Karpas-422 (cell line): Measurements from ENCODE around the gene NT5C3B. TPM values are rescaled to one million over a fixed set of nuclear protein-coding genes. Genes with fewer than 3 reads are reported as not detected.
A peak's percentile ranks its signal among the peaks of the same experiment; 100 is the strongest.

Source experiments
- DNase-seq: peaks from one replicate; pipeline ENCODE4 v3.0.0-alpha.2; 2015
- H2AFZ ChIP-seq: fragments of 200-600 bp; sonication (generic); 2 replicates; pipeline ENCODE4 v1.6.1; 2014; ENCODE audit warnings: antibody characterized with exemption, low read length, mixed read lengths
- H3K27ac ChIP-seq: fragments of 200-600 bp; sonication (generic); 2 replicates; pipeline ENCODE4 v1.5.1; 2014; ENCODE audit warnings: mild to moderate bottlenecking, low read length, moderate library complexity
- H3K27me3 ChIP-seq: fragments of 200-600 bp; sonication (generic); 2 replicates; pipeline ENCODE4 v1.6.1; 2014; ENCODE audit warnings: low read length, mixed read lengths
- H3K36me3 ChIP-seq: fragments of 200-600 bp; sonication (generic); 2 replicates; pipeline ENCODE4 v1.6.1; 2014; ENCODE audit warnings: low read length, mixed read lengths; ENCODE audit not compliant: insufficient read depth
- H3K4me1 ChIP-seq: fragments of 200-600 bp; sonication (generic); 2 replicates; pipeline ENCODE4 v1.6.1; 2014; ENCODE audit warnings: mild to moderate bottlenecking, low read length, mixed read lengths
- H3K4me2 ChIP-seq: fragments of 200-600 bp; sonication (generic); 2 replicates; pipeline ENCODE4 v1.6.1; 2014; ENCODE audit warnings: low read length, low read depth, mild to moderate bottlenecking; ENCODE audit not compliant: poor library complexity, severe bottlenecking
- H3K4me3 ChIP-seq: fragments of 200-600 bp; sonication (generic); 2 replicates; pipeline ENCODE4 v1.5.1; 2014; ENCODE audit warnings: mild to moderate bottlenecking, antibody characterized with exemption, low read length, mixed read lengths
- H3K79me2 ChIP-seq: fragments of 200-600 bp; sonication (generic); 2 replicates; pipeline ENCODE4 v1.6.1; 2014; ENCODE audit warnings: mild to moderate bottlenecking, low read length, mixed read lengths
- H3K9ac ChIP-seq: fragments of 200-600 bp; sonication (generic); 2 replicates; pipeline ENCODE4 v1.6.0; 2014; ENCODE audit warnings: low read length
- H3K9me2 ChIP-seq: fragments of 200-600 bp; sonication (generic), shearing (Covaris generic); replicated peaks from 2 replicates; pipeline ENCODE4 v1.6.0; 2014; ENCODE audit warnings: mild to moderate bottlenecking, low read length, moderate library complexity; ENCODE audit not compliant: insufficient read depth
- H3K9me3 ChIP-seq: fragments of 300-700, 200-600 bp; sonication (generic); 2 replicates; pipeline ENCODE4 v1.6.1; 2014; ENCODE audit warnings: low read length, mixed read lengths
- H4K20me1 ChIP-seq: fragments of 200-600 bp; sonication (generic); 2 replicates; pipeline ENCODE4 v1.6.1; 2014; ENCODE audit warnings: mild to moderate bottlenecking, antibody characterized with exemption, low read length, low read depth; ENCODE audit not compliant: insufficient read depth
- total RNA-seq: library from RNA; depleted of rRNA; stranded (reverse); fragments of >200 nt; shearing (Covaris generic); gene quantifications from 2 replicates; pipeline ENCODE4 v1.2.3, GENCODE V29; 2014; ENCODE audit warnings: low replicate concordance

NT5C3B gene
- total RNA-seq, 1 experiment from 2014 or later, result 10.5 TPM

- Histone ChIP-seq H3K9ac (peak within 1 kb of the TSS; percentile 41), H3K27me3 (no peaks in the 10 kb centered on the region), H3K4me2 (peak within 1 kb of the TSS; percentile 71), H3K79me2 (no peaks in the 10 kb centered on the region), H4K20me1 (no peaks in the 10 kb centered on the region), H3K9me2 (no peaks in the 10 kb centered on the region), H3K9me3 (no peaks in the 10 kb centered on the region), H3K27ac (no peak within 1 kb of the TSS), H2AFZ (peak within 1 kb of the TSS; percentile 60; the same call in 1 of the 2 replicates), H3K36me3 (no peaks in the 10 kb centered on the region), H3K4me3 (peak within 1 kb of the TSS; percentile 47; the same call in 1 of the 2 replicates), H3K4me1 (peaks cover 12% of the 10 kb centered on the region)
- DNase-seq, result peak; percentile 64
Measured at GRCh38 chr17:41811549-41812380, 24.3 kb downstream of the NT5C3B start, which contains the start of gene P3H4. P3H4 (minus strand) TSS chr17:41811949; CDS start chr17:41811915, 34 bp downstream.

GRCh38 chr17:41810659-41811548 lies 25.1 kb downstream of the NT5C3B start:
- Histone ChIP-seq H2AFZ (no peak overlapping the region), H3K4me1 (peaks cover 12% of the 10 kb centered on the region), H3K4me3 (no peak overlapping the region), H4K20me1 (no peaks in the 10 kb centered on the region), H3K9me2 (no peaks in the 10 kb centered on the region), H3K9ac (no peak overlapping the region), H3K4me2 (no peak overlapping the region), H3K27ac (no peak overlapping the region), H3K79me2 (no peaks in the 10 kb centered on the region), H3K27me3 (no peaks in the 10 kb centered on the region), H3K9me3 (no peaks in the 10 kb centered on the region), H3K36me3 (no peaks in the 10 kb centered on the region)
- no peak for DNase-seq

- Histone ChIP-seq H3K9me3 (no peaks in the 10 kb centered on the region), H2AFZ (no peak overlapping the region), H3K9ac (no peak overlapping the region), H3K79me2 (no peaks in the 10 kb centered on the region), H3K9me2 (no peaks in the 10 kb centered on the region), H3K4me2 (no peak overlapping the region), H3K4me3 (no peak overlapping the region), H3K36me3 (no peaks in the 10 kb centered on the region), H3K27ac (no peak overlapping the region), H3K27me3 (no peaks in the 10 kb centered on the region), H4K20me1 (no peaks in the 10 kb centered on the region), H3K4me1 (peaks cover 13% of the 10 kb centered on the region)
- no peak for DNase-seq
Measured at GRCh38 chr17:41806685-41807445, 29.2 kb downstream of the NT5C3B start.

- Histone ChIP-seq H3K27me3 (no peaks in the 10 kb centered on the region), H3K27ac (no peak overlapping the region), H3K36me3 (no peaks in the 10 kb centered on the region), H3K4me1 (peaks cover 10% of the 10 kb centered on the region), H3K9me2 (no peaks in the 10 kb centered on the region), H3K9ac (peak overlapping the region; percentile 41), H3K4me2 (peak overlapping the region; percentile 54), H3K4me3 (peak overlapping the region; percentile 37; the same call in 1 of the 2 replicates), H4K20me1 (no peaks in the 10 kb centered on the region), H2AFZ (peak overlapping the region; percentile 93; the same call in 1 of the 2 replicates), H3K9me3 (no peaks in the 10 kb centered on the region), H3K79me2 (no peaks in the 10 kb centered on the region)
- peak; percentile 80 for DNase-seq
Measured at GRCh38 chr17:41803049-41804020, 32.7 kb downstream of the NT5C3B start.

GRCh38 chr17:41801374-41802271 lies 34.4 kb downstream of the NT5C3B start:
- no peak overlapping the region for H3K4me2 ChIP-seq
- H3K9me3 ChIP-seq, result no peaks in the 10 kb centered on the region
- H3K4me1 ChIP-seq, result peaks cover 10% of the 10 kb centered on the region
- H3K9me2 ChIP-seq, result no peaks in the 10 kb centered on the region
- H3K4me3 ChIP-seq, result no peak overlapping the region
- H3K9ac ChIP-seq, result no peak overlapping the region
- DNase-seq, result peak; percentile 87
- no peak overlapping the region for H2AFZ ChIP-seq
- no peaks in the 10 kb centered on the region for H4K20me1 ChIP-seq
- no peaks in the 10 kb centered on the region for H3K79me2 ChIP-seq
- no peaks in the 10 kb centered on the region for H3K27me3 ChIP-seq
- no peak overlapping the region for H3K27ac ChIP-seq
- no peaks in the 10 kb centered on the region for H3K36me3 ChIP-seq

- no peak overlapping the region for H2AFZ ChIP-seq
- H4K20me1 ChIP-seq, result no peaks in the 10 kb centered on the region
- H3K9me2 ChIP-seq, result no peaks in the 10 kb centered on the region
- no peaks in the 10 kb centered on the region for H3K9me3 ChIP-seq
- no peak overlapping the region for H3K4me2 ChIP-seq
- H3K79me2 ChIP-seq, result no peaks in the 10 kb centered on the region
- no peak for DNase-seq
- H3K27ac ChIP-seq, result no peak overlapping the region
- H3K36me3 ChIP-seq, result no peaks in the 10 kb centered on the region
- no peak overlapping the region for H3K4me3 ChIP-seq
- H3K27me3 ChIP-seq, result no peaks in the 10 kb centered on the region
- no peak overlapping the region for H3K9ac ChIP-seq
- peaks cover 10% of the 10 kb centered on the region for H3K4me1 ChIP-seq
Measured at GRCh38 chr17:41800601-41801373, 35.2 kb downstream of the NT5C3B start.
